Stimulated activated memory B cell treated with anti-CD40 and anti-IgM and Interleukin-4, amounts not matched to agents 10 μg/mL and 1 μg/mL and 100 μg/mL, for 72 hours (primary cell): ENCODE results near the gene GM2A.

Experiments used
- ATAC-seq: fragments of 150-1000 bp; cut with Tn5 transposase; 2 replicates; pipeline ENCODE4 v1.10.0; 2021
- H3K27ac Mint-ChIP-seq: one replicate; pipeline ENCODE4 v1.8.0; 2022; ENCODE audit warnings: mild to moderate bottlenecking, mixed read lengths
- H3K27me3 Mint-ChIP-seq: one replicate; pipeline ENCODE4 v1.8.0; 2022; ENCODE audit warnings: mixed read lengths
- H3K36me3 Mint-ChIP-seq: one replicate; pipeline ENCODE4 v1.8.0; 2022; ENCODE audit warnings: mixed read lengths
- H3K4me1 Mint-ChIP-seq: one replicate; pipeline ENCODE4 v1.8.0; 2022; ENCODE audit warnings: mixed read lengths
- H3K4me3 Mint-ChIP-seq: one replicate; pipeline ENCODE4 v1.8.0; 2022; ENCODE audit warnings: mild to moderate bottlenecking, moderate library complexity, mixed read lengths
- H3K9me3 Mint-ChIP-seq: one replicate; pipeline ENCODE4 v1.8.0; 2022; ENCODE audit warnings: mixed read lengths

Gene GM2A

GRCh38 chr5:151312756-151313324 is 59.9 kb downstream of the GM2A start:
- Mint-ChIP-seq H3K4me1 (peaks cover 5% of the 10 kb centered on the region), H3K36me3 (peaks cover 11% of the 10 kb centered on the region), H3K4me3 (no peak overlapping the region), H3K9me3 (peaks cover 12% of the 10 kb centered on the region), H3K27me3 (no peaks in the 10 kb centered on the region), H3K27ac (no peak overlapping the region)
- no peak for ATAC-seq

- H3K4me1 Mint-ChIP-seq, result peaks cover 5% of the 10 kb centered on the region
- no peak for ATAC-seq
- H3K4me3 Mint-ChIP-seq, result no peak overlapping the region
- peaks cover 11% of the 10 kb centered on the region for H3K36me3 Mint-ChIP-seq
- H3K27ac Mint-ChIP-seq, result no peak overlapping the region
- H3K9me3 Mint-ChIP-seq, result peaks cover 12% of the 10 kb centered on the region
- H3K27me3 Mint-ChIP-seq, result no peaks in the 10 kb centered on the region
Observed at GRCh38 chr5:151313357-151313756, 60.4 kb downstream of the GM2A start.

GRCh38 chr5:151315998-151316597 is 63.1 kb downstream of the GM2A start:
- peak; percentile 76 for ATAC-seq
- Mint-ChIP-seq H3K27ac (no peak overlapping the region), H3K27me3 (no peaks in the 10 kb centered on the region), H3K4me1 (peaks cover 15% of the 10 kb centered on the region), H3K36me3 (peaks cover 3% of the 10 kb centered on the region), H3K4me3 (no peak overlapping the region), H3K9me3 (peaks cover 6% of the 10 kb centered on the region)

- H3K27me3 Mint-ChIP-seq, result no peaks in the 10 kb centered on the region
- no peaks in the 10 kb centered on the region for H3K9me3 Mint-ChIP-seq
- H3K27ac Mint-ChIP-seq, result no peak overlapping the region
- peaks cover 15% of the 10 kb centered on the region for H3K4me1 Mint-ChIP-seq
- no peak overlapping the region for H3K4me3 Mint-ChIP-seq
- no peak for ATAC-seq
- H3K36me3 Mint-ChIP-seq, result no peaks in the 10 kb centered on the region
Observed at GRCh38 chr5:151317871-151318270, 64.9 kb downstream of the GM2A start.

- ATAC-seq, result peak; percentile 77
Observed at GRCh38 chr5:151318850-151319732, 66.1 kb downstream of the GM2A start.

More at GRCh38 chr5:151318850-151319732, 66.1 kb downstream of the GM2A start:
- H3K9me3 Mint-ChIP-seq, result no peaks in the 10 kb centered on the region
- H3K4me1 Mint-ChIP-seq, result peaks cover 15% of the 10 kb centered on the region
- H3K4me3 Mint-ChIP-seq, result no peak overlapping the region
- peak overlapping the region; percentile 17 for H3K27ac Mint-ChIP-seq
- no peaks in the 10 kb centered on the region for H3K36me3 Mint-ChIP-seq
- no peaks in the 10 kb centered on the region for H3K27me3 Mint-ChIP-seq
